Measurements from ENCODE around the gene ANKS1B. TPM values are rescaled to one million over a fixed set of nuclear protein-coding genes. Genes with fewer than 3 reads are reported as not detected.

Gene ANKS1B
- total RNA-seq, 4 donors from 2014 or later = 4.9 to 15.4 (median 9.4) TPM

DNA sequence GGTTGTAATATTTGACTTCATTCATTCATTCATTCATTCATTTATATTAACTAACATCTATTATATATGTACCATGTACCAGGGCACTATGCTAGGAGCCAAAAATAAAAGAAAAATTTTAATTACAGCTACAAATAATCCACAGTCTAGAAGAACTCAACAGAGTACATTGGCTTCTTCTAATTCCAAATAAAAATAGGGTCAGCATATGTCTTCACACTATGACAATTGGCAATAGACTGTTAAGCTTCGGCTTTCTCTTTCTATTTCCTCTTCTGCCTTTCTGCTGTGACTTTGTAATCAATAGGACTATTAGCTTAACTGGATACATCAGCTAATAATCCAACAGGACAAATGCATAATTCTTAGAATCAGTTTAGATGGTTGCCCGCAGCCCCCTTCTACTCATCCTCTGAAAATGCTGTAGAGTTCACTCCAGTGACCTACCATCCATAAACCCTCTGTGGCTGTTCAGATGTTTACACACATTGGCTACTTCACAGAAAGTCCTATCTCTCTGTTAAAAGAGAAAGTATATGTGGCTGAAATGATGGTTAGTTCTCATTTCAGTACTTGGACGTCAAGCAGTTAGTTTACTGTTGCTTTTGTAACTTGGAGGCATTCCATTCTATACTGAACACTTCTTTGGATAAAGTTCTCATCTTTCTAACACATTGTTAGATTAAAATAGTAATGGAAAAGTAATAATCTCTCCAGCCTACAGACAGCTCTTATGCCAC is 782.7 kb downstream of the ANKS1B start:
- H3K4me1 ChIP-seq = no peaks in the 10 kb centered on the region
- no peak for DNase-seq (ENCODE audit: low spot score in 2 of 2)
- no peak for TF ChIP-seq EP300 (IDR thresholded peaks at IDR 0.05)
- TF ChIP-seq POLR2A (IDR thresholded peaks at IDR 0.05) = no peak
- TF ChIP-seq POLR2AphosphoS5 (IDR thresholded peaks at IDR 0.05) = no peak
- TF ChIP-seq, protein P1, sequence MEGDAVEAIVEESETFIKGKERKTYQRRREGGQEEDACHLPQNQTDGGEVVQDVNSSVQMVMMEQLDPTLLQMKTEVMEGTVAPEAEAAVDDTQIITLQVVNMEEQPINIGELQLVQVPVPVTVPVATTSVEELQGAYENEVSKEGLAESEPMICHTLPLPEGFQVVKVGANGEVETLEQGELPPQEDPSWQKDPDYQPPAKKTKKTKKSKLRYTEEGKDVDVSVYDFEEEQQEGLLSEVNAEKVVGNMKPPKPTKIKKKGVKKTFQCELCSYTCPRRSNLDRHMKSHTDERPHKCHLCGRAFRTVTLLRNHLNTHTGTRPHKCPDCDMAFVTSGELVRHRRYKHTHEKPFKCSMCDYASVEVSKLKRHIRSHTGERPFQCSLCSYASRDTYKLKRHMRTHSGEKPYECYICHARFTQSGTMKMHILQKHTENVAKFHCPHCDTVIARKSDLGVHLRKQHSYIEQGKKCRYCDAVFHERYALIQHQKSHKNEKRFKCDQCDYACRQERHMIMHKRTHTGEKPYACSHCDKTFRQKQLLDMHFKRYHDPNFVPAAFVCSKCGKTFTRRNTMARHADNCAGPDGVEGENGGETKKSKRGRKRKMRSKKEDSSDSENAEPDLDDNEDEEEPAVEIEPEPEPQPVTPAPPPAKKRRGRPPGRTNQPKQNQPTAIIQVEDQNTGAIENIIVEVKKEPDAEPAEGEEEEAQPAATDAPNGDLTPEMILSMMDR (IDR thresholded peaks at IDR 0.05) = no peak
- no peaks in the 10 kb centered on the region for H3K9me3 ChIP-seq
- no peak overlapping the region for H3K27ac ChIP-seq
- no peaks in the 10 kb centered on the region for H3K36me3 ChIP-seq
- H3K27me3 ChIP-seq = no peaks in the 10 kb centered on the region
- WGBS = 85% methylated on average over 3 of the region's 3 CpGs
- no peak overlapping the region for H3K4me3 ChIP-seq

DNA sequence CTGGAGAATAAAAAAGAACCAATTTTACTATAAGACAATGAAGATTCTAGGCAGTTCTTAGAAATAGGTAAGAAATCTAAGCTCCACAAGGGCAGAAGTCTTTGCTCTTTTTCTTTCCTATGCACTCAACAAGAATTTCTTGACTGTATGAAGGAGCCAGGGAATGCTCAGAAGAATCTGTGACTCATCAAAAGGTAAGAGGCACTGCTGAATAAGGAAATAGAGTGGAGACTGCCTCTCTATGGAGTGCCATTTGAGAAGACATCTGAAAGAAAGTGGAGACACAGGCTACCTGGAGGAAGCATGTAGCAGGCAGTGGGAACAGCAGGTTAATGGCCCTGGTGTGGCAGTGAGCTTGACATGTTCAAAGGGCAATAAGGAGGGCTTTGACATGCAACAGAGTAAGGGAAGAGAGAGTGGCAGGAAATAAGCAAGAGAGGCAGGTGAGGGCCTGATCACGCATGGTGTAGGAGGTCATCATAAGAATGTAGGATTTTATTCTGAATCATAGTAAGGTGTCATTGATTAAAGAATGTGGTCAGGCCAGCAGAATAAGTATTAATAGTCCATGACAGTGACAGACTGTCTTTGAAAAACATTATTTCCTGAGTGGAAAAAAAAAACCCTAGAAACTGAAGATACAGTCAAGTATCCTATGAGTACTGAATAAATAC is 783.9 kb downstream of the ANKS1B start:
- no peak for DNase-seq (ENCODE audit: low spot score in 2 of 2)
- WGBS = 0% methylated on average over 1 of the region's 1 CpG
- H3K27ac ChIP-seq = no peak overlapping the region
- H3K4me1 ChIP-seq = no peaks in the 10 kb centered on the region
- H3K36me3 ChIP-seq = no peaks in the 10 kb centered on the region
- TF ChIP-seq, protein P1 (IDR thresholded peaks at IDR 0.05) = no peak
- no peak for TF ChIP-seq POLR2AphosphoS5 (IDR thresholded peaks at IDR 0.05)
- no peak for TF ChIP-seq POLR2A (IDR thresholded peaks at IDR 0.05)
- no peak for TF ChIP-seq EP300 (IDR thresholded peaks at IDR 0.05)
- H3K27me3 ChIP-seq = no peaks in the 10 kb centered on the region
- H3K4me3 ChIP-seq = no peak overlapping the region
- H3K9me3 ChIP-seq = no peaks in the 10 kb centered on the region

DNA sequence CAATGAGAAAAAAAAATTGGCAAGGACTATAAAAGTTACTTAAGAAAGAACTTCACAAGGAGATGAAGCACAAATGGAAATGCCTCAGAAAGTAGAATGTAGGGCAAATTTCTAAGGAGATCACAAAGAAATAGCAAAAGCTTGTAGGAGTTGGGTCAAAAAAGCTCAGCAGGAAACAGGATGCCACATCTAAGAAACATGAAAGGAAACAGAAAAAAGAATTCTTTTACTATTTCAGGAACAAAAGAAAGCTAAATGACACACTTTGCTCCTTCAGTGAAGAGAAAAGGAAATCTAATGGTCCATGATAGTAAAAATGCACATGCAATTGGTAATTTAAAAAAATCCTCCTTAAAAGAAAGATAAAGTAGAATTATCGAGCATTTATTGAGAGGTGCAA is 789.3 kb downstream of the ANKS1B start:
- TF ChIP-seq POLR2AphosphoS5 (IDR thresholded peaks at IDR 0.05) = no peak
- TF ChIP-seq EP300 (IDR thresholded peaks at IDR 0.05) = no peak
- no peak for TF ChIP-seq POLR2A (IDR thresholded peaks at IDR 0.05)
- TF ChIP-seq, protein P1 (IDR thresholded peaks at IDR 0.05) = no peak
- no peaks in the 10 kb centered on the region for H3K9me3 ChIP-seq
- 100% methylated on average over 1 of the region's 1 CpG for WGBS

DNA sequence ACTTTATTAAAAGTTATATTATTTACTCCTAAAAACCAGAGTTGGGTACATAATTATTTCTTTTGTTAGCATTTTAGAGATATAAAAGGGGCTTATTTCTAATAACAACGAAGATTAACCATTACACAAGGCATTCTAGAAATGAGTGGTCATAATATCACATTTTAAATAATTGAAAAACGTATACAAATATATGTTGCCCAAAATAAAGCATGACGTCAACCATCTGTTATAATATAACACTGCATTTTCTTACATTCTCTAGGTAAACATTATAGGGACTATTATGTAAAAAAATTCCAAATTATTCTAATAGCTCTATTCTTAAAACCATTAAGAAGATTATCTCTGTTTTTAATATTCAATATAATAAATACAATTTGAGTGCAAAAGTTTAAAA is 792.2 kb downstream of the ANKS1B start:
- 80% methylated on average over 3 of the region's 3 CpGs for WGBS
- no peaks in the 10 kb centered on the region for H3K27me3 ChIP-seq
- no peak overlapping the region for H3K4me3 ChIP-seq

More for the DNA sequence above, 789.3 kb downstream of the ANKS1B start:
- Histone ChIP-seq H3K4me1 (no peaks in the 10 kb centered on the region), H3K27ac (no peak overlapping the region), H3K4me3 (no peak overlapping the region), H3K27me3 (no peaks in the 10 kb centered on the region), H3K36me3 (no peaks in the 10 kb centered on the region)
- DNase-seq (ENCODE audit: low spot score in 2 of 2) = no peak

DNA sequence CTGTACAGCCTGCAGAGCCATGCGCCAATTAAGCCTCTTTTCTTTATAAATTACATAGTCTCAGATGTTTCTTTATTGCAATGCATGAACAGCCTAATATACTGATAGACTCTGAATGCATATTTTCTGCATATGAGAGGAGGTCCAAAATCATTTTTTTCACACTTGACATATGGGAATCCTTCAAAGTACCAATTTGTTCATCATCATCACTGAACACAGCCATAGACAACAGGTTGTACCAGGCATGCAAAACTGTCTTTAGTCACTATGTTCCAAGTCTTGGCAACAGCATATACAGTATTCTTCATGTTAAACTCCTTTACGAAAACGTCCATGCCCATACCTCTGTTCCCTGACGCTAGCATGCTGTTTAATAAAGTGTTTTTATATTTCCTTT is 807.9 kb downstream of the ANKS1B start:
- no peak overlapping the region for H3K4me3 ChIP-seq
- no peaks in the 10 kb centered on the region for H3K27me3 ChIP-seq
- no peaks in the 10 kb centered on the region for H3K4me1 ChIP-seq
- no peak for DNase-seq (ENCODE audit: low spot score in 2 of 2)
- H3K36me3 ChIP-seq = no peaks in the 10 kb centered on the region
- TF ChIP-seq POLR2AphosphoS5 (IDR thresholded peaks at IDR 0.05) (no peak), EP300 (IDR thresholded peaks at IDR 0.05) (no peak), POLR2A (IDR thresholded peaks at IDR 0.05) (no peak)
- TF ChIP-seq, protein P1 (IDR thresholded peaks at IDR 0.05) = no peak
- no peaks in the 10 kb centered on the region for H3K9me3 ChIP-seq
- H3K27ac ChIP-seq = no peak overlapping the region
- WGBS = 84% methylated on average over 4 of the region's 4 CpGs

More for the DNA sequence above, 792.2 kb downstream of the ANKS1B start:
- Histone ChIP-seq H3K4me1 (no peaks in the 10 kb centered on the region), H3K9me3 (peaks cover under 1% of the 10 kb centered on the region), H3K36me3 (no peaks in the 10 kb centered on the region), H3K27ac (no peak overlapping the region)
- TF ChIP-seq POLR2A (IDR thresholded peaks at IDR 0.05) (no peak), EP300 (IDR thresholded peaks at IDR 0.05) (no peak), POLR2AphosphoS5 (IDR thresholded peaks at IDR 0.05) (no peak)
- TF ChIP-seq, protein P1 (IDR thresholded peaks at IDR 0.05) = no peak
- DNase-seq (ENCODE audit: low spot score in 2 of 2) = no peak

Measured in suprapubic skin (tissue), 4 donors.